ENCODE measurements around the gene YEATS4. TPM values are rescaled to one million over a fixed set of nuclear protein-coding genes. Genes with fewer than 3 reads are reported as not detected.
A peak's percentile ranks its signal among the peaks of the same experiment; 100 is the strongest.

The YEATS4 gene
- total and polyA plus RNA-seq, 2 donors (not counting 1 experiment from before 2014, with no cell fraction given), result 17.7 to 18.0 TPM

DNA sequence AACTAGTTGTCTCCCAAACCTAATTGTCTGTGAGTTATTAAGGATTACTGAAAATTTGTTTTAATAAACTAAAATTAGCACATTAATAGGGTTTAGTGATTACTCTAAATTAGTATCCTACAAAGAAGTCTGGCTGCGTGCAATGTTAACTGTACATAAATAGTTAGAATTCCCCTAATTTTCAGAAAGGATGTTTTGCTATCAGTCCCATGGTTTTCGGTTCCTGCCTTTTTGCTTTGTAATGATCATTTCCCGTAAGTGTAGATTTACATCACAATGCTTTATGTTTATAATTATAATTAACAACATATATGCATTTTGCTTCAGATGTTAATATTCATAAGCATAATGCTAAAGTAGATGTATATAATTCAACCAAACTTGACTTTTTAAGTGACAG is 31.1 kb upstream of the YEATS4 start:
- no peak overlapping the region for H3K4me3 ChIP-seq (ENCODE audit: control extremely low read depth in 1 of 5, extremely low read depth in 1 of 5, insufficient read depth in 1 of 5, low read depth in 2 of 5, low read length in 4 of 5)
- Mint-ChIP-seq H3K27ac (no peak overlapping the region), H3K4me3 (no peak overlapping the region), H3K4me1 (peaks cover 28% of the 10 kb centered on the region), H3K9me3 (ENCODE audit: insufficient read depth) (no peaks in the 10 kb centered on the region), H3K27me3 (no peaks in the 10 kb centered on the region)
- H3K9me3 ChIP-seq (ENCODE audit: control extremely low read depth in 1 of 3, control insufficient read depth in 2 of 3, insufficient read depth in 1 of 3, low read length in 2 of 3), result no peaks in the 10 kb centered on the region
- no peak overlapping the region for H3K4me2 ChIP-seq (replicated peaks; ENCODE audit: low read depth, low read length, poor library complexity, severe bottlenecking)
- no peaks in the 10 kb centered on the region for H4K20me1 ChIP-seq (ENCODE audit: control insufficient read depth, insufficient read depth, low read length, poor library complexity, severe bottlenecking)
- H3K27me3 ChIP-seq (replicated peaks in 1 of 4; ENCODE audit: control extremely low read depth in 1 of 4, control insufficient read depth in 3 of 4, insufficient read depth in 4 of 4, low read length in 3 of 4), result no peaks in the 10 kb centered on the region
- H3K4me1 ChIP-seq (ENCODE audit: control insufficient read depth in 2 of 2, insufficient read depth in 2 of 2, low read length in 2 of 2), result peaks cover 19 to 24% of the 10 kb centered on the region in 2 donors
- ChIA-PET POLR2A (no interaction called here), CTCF (no interaction called here)
- H3K79me2 ChIP-seq (ENCODE audit: control insufficient read depth, insufficient read depth, low read length), result no peaks in the 10 kb centered on the region
- no peak overlapping the region for H2AFZ ChIP-seq (ENCODE audit: insufficient read depth, low read depth, low read length, poor library complexity, severe bottlenecking)
- no peaks in the 10 kb centered on the region for H3K36me3 ChIP-seq (replicated peaks in 1 of 2; ENCODE audit: control extremely low read depth in 1 of 2, control insufficient read depth in 1 of 2, extremely low read depth in 1 of 2, insufficient read depth in 2 of 2, low read length in 1 of 2)
- intact Hi-C loops (cut with micrococcal nuclease), result no loop called here
- no peak overlapping the region for H3K9ac ChIP-seq (ENCODE audit: low read length)
- no peak overlapping the region for H3K27ac ChIP-seq (ENCODE audit: low read length in 2 of 2)
- WGBS (ENCODE audit: insufficient coverage), result no CpG with 5 or more reads among the region's 3 CpGs
- no peak for TF ChIP-seq CTCF (IDR thresholded peaks at IDR 0.05)
- TF ChIP-seq EZH2 (IDR thresholded peaks at IDR 0.05; ENCODE audit: borderline replicate concordance, insufficient read depth, low read depth, low read length, poor library complexity, severe bottlenecking), result no peak
- no peak for ATAC-seq (ENCODE audit: low read depth)
- no peak for DNase-seq

- Histone ChIP-seq H3K9ac (ENCODE audit: low read length) (peak overlapping the region; percentile 77), H3K27me3 (replicated peaks in 1 of 4; ENCODE audit: control extremely low read depth in 1 of 4, control insufficient read depth in 3 of 4, insufficient read depth in 4 of 4, low read length in 3 of 4) (no peaks in the 10 kb centered on the region), H2AFZ (ENCODE audit: insufficient read depth, low read depth, low read length, poor library complexity, severe bottlenecking) (peak overlapping the region; percentile 97), H3K9me3 (ENCODE audit: control extremely low read depth in 1 of 3, control insufficient read depth in 2 of 3, insufficient read depth in 1 of 3, low read length in 2 of 3) (no peaks in the 10 kb centered on the region), H3K79me2 (ENCODE audit: control insufficient read depth, insufficient read depth, low read length) (no peaks in the 10 kb centered on the region), H4K20me1 (ENCODE audit: control insufficient read depth, insufficient read depth, low read length, poor library complexity, severe bottlenecking) (no peaks in the 10 kb centered on the region), H3K4me2 (replicated peaks; ENCODE audit: low read depth, low read length, poor library complexity, severe bottlenecking) (peak overlapping the region; percentile 87), H3K4me1 (ENCODE audit: control insufficient read depth in 2 of 2, insufficient read depth in 2 of 2, low read length in 2 of 2) (peaks cover 18 to 22% of the 10 kb centered on the region in 2 donors), H3K27ac (ENCODE audit: low read length in 2 of 2) (peak overlapping the region; percentile 83 to 86), H3K36me3 (replicated peaks in 1 of 2; ENCODE audit: control extremely low read depth in 1 of 2, control insufficient read depth in 1 of 2, extremely low read depth in 1 of 2, insufficient read depth in 2 of 2, low read length in 1 of 2) (no peaks in the 10 kb centered on the region), H3K4me3 (ENCODE audit: control extremely low read depth in 1 of 5, extremely low read depth in 1 of 5, insufficient read depth in 1 of 5, low read depth in 2 of 5, low read length in 4 of 5) (peak overlapping the region; percentile 46 to 74 (median 65))
- CTCF ChIA-PET, result interaction anchor here (0.6 to 3.3 kb wide), 6 partner anchors 9 to 241 kb away, joined by 3 to 21 read pairs (median 4); no protein-coding TSS in a partner anchor
- peak overlapping the region; percentile 93 for H3K27ac Mint-ChIP-seq
- no peaks in the 10 kb centered on the region for H3K27me3 Mint-ChIP-seq
- no peaks in the 10 kb centered on the region for H3K9me3 Mint-ChIP-seq (ENCODE audit: insufficient read depth)
- DNase-seq (peak; percentile 20), ATAC-seq (ENCODE audit: low read depth) (peak; percentile 25)
- intact Hi-C loops (cut with micrococcal nuclease), result loop anchor here (1.0 to 10.0 kb wide), 3 partner anchors 27 to 173 kb away; no protein-coding TSS in a partner anchor
- TF ChIP-seq CTCF (IDR thresholded peaks at IDR 0.05), result no peak
- no peak for TF ChIP-seq EZH2 (IDR thresholded peaks at IDR 0.05; ENCODE audit: borderline replicate concordance, insufficient read depth, low read depth, low read length, poor library complexity, severe bottlenecking)
- H3K4me1 Mint-ChIP-seq, result peaks cover 27% of the 10 kb centered on the region
- POLR2A ChIA-PET, result interaction anchor here (0.6 kb wide), 1 partner anchor 27 kb away, joined by 14 read pairs; no protein-coding TSS in a partner anchor
- H3K4me3 Mint-ChIP-seq, result peak overlapping the region; percentile 91
- 35% methylated on average over 4 of the region's 8 CpGs for WGBS (ENCODE audit: insufficient coverage)
Measured at GRCh38 chr12:69329669-69330428, 29.7 kb upstream of the YEATS4 start.
